Astrocyte of the hippocampus (primary cell): ENCODE results near the gene UNC45A.

Experiments
- DNase-seq: peaks from one replicate; pipeline ENCODE4 v3.0.0; 2011; ENCODE audit warnings: low read depth, low spot score

The UNC45A gene

GRCh38 chr15:90966262-90966661 lies 31.2 kb downstream of the UNC45A start:
- no peak for DNase-seq

- DNase-seq: no peak
These were observed 32.1 kb downstream of the UNC45A start for GRCh38 chr15:90967206-90967605.

- no peak for DNase-seq
These were observed 33.3 kb downstream of the UNC45A start for GRCh38 chr15:90968434-90968833.

GRCh38 chr15:90970274-90970673 lies 35.2 kb downstream of the UNC45A start:
- DNase-seq: no peak

- no peak for DNase-seq
These were observed 37.0 kb downstream of the UNC45A start for GRCh38 chr15:90972133-90972532.

GRCh38 chr15:90974216-90974615 lies 39.1 kb downstream of the UNC45A start:
- DNase-seq: no peak

GRCh38 chr15:90979582-90979981 lies 44.5 kb downstream of the UNC45A start:
- DNase-seq: no peak

- no peak for DNase-seq
These were observed 46.6 kb downstream of the UNC45A start for GRCh38 chr15:90981681-90982080.

- no peak for DNase-seq
These were observed 47.0 kb downstream of the UNC45A start for GRCh38 chr15:90982135-90982534.

GRCh38 chr15:90986790-90987507 lies 51.9 kb downstream of the UNC45A start:
- no peak for DNase-seq

- peak; percentile 33 for DNase-seq
These were observed 52.6 kb downstream of the UNC45A start for GRCh38 chr15:90987561-90988141.

GRCh38 chr15:90988296-90988695 lies 53.2 kb downstream of the UNC45A start:
- no peak for DNase-seq

- no peak for DNase-seq
These were observed 54.1 kb downstream of the UNC45A start for GRCh38 chr15:90989040-90989768.

GRCh38 chr15:90990446-90990845 lies 55.4 kb downstream of the UNC45A start:
- DNase-seq: no peak

GRCh38 chr15:90991587-90992285 lies 56.7 kb downstream of the UNC45A start:
- DNase-seq: no peak

GRCh38 chr15:90994059-90994416 lies 59.0 kb downstream of the UNC45A start:
- peak; percentile 46 for DNase-seq

GRCh38 chr15:90994417-90995311 lies 59.6 kb downstream of the UNC45A start, which contains the start of gene PRC1:
PRC1 (minus strand) TSS chr15:90994535; CDS start chr15:90994417, 118 bp downstream.
- DNase-seq: peak; percentile 99

GRCh38 chr15:90998737-90999136 lies 63.7 kb downstream of the UNC45A start:
- no peak for DNase-seq

GRCh38 chr15:91001209-91001608 lies 66.1 kb downstream of the UNC45A start:
- no peak for DNase-seq
